ENCODE data around the gene POR. TPM values are rescaled to one million over a fixed set of nuclear protein-coding genes. Genes with fewer than 3 reads are reported as not detected.

Gene POR
- total RNA-seq, 1 donor from 2014 or later, result 45.6 TPM

DNA sequence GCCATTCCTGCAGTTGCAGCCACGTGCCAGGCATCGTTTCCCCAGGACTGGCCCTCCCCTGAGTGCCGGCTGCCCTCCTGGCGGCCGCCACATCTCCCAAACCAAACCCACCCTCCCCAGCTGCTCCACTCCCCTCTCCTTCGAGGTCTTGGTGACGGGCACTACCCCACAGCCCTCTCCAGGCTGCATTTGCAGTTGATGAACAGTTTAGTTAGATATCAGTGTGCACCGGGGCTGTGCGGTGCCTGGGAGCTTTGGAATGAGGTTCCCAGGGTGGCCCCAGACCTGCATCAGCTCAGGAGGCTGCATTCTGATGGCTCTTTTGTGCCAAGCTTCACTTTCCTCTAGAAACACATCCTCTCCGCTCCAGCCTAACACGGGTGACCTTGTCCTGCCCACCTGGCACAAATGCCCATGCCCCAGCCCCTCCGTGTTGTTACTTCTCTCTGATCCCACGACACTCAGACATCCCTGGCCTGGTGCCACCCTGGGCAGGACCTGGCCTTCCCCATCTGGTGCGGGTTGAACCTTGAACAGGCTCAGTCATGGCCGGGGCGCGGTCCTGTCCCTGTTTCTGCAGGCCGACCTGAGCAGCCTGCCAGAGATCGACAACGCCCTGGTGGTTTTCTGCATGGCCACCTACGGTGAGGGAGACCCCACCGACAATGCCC, 64.9 kb downstream of the POR start:
- DNase-seq, result no peak

GRCh38 chr7:75980430-75981202, 65.7 kb downstream of the POR start:
- DNase-seq, result no peak

GRCh38 chr7:75981203-75981452, 66.2 kb downstream of the POR start:
- no peak for DNase-seq

DNA sequence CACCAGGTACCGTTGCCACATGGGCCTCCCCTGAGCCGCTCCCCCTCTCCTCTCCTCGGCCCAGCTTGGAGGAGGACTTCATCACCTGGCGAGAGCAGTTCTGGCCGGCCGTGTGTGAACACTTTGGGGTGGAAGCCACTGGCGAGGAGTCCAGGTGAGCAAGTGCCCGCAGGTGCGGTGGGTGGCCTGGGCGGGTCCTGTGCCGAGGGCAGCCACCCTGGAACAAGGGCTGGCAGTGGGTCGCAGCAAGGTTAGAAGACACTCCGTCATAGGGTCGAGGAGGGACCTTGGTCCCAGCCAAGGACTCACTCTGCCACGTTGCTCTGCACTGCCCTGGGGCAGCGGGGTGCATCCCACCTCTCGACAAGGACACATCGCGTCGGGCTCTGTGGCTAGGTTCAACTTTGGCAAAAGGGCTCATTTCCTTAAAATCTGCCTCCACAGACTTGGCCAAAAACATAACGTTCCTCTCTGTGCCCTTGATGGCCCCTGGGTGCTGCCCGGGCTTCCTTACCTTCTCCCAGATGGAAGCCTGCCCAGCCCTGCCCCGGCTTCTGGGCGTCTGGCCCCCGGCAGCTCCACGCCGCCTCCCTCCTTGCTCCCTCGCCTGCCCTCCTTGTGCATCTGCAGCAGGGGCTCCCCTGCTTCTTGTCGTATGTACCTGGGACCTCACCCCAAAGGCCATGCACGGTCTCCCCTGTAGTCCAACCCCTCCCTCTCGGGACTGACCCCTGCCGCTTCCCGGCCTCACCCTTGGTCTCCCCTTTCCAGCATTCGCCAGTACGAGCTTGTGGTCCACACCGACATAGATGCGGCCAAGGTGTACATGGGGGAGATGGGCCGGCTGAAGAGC, 66.7 kb downstream of the POR start:
- no peak for DNase-seq

- no peak for DNase-seq
Measured at GRCh38 chr7:75982306-75983064, 67.5 kb downstream of the POR start.

- no peak for DNase-seq
Measured at GRCh38 chr7:75983471-75984129, 68.6 kb downstream of the POR start.

DNA sequence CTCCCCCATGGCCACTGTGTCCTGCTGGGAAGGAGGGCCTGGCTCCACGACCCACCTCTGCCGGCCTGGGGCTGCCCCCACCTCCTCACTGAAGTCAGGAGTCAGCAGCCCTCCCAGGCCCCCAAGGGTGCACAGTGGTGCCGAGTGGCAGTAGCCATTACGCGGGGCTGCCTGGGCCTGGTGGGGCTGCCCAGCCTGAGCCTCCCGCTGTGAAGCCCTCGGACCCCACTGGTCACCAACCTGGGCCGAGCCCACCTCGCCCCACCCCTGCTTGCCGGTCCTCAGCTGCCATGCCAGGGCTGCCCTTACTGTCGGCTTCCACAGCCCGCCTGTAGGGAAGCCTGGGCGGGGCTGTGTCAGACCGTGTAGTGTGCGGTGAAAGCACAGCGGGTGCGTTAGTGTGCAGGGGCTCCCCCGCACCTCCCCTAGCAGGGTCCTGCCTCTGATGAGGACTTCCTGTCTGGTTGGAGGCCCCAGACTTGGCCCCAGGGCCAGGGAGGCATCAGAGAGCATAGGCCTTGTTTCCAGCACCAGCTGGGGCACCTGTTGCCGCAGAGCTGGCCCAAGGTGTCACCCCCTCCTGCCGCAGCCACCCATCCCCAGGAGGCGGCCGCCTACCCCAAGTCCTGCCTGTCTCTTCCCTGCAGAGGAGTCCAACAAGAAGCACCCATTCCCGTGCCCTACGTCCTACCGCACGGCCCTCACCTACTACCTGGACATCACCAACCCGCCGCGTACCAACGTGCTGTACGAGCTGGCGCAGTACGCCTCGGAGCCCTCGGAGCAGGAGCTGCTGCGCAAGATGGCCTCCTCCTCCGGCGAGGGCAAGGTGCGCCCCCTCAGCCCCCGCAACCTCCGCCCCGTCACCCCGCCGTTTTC, 69.4 kb downstream of the POR start:
- DNase-seq, result no peak

- DNase-seq, result no peak
Measured at GRCh38 chr7:75985009-75985517, 70.1 kb downstream of the POR start.

GRCh38 chr7:75985518-75986146, 70.7 kb downstream of the POR start:
- no peak for DNase-seq

DNA sequence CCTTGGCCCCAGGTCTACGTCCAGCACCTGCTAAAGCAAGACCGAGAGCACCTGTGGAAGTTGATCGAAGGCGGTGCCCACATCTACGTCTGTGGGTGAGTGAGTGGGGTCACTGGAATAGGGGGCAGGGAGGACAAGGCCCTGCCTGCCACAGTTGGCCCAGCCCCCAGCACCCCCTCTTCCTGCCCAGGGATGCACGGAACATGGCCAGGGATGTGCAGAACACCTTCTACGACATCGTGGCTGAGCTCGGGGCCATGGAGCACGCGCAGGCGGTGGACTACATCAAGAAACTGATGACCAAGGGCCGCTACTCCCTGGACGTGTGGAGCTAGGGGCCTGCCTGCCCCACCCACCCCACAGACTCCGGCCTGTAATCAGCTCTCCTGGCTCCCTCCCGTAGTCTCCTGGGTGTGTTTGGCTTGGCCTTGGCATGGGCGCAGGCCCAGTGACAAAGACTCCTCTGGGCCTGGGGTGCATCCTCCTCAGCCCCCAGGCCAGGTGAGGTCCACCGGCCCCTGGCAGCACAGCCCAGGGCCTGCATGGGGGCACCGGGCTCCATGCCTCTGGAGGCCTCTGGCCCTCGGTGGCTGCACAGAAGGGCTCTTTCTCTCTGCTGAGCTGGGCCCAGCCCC, 71.3 kb downstream of the POR start:
- no peak for DNase-seq

GRCh38 chr7:75987026-75987804, 72.3 kb downstream of the POR start:
- no peak for DNase-seq

DNA sequence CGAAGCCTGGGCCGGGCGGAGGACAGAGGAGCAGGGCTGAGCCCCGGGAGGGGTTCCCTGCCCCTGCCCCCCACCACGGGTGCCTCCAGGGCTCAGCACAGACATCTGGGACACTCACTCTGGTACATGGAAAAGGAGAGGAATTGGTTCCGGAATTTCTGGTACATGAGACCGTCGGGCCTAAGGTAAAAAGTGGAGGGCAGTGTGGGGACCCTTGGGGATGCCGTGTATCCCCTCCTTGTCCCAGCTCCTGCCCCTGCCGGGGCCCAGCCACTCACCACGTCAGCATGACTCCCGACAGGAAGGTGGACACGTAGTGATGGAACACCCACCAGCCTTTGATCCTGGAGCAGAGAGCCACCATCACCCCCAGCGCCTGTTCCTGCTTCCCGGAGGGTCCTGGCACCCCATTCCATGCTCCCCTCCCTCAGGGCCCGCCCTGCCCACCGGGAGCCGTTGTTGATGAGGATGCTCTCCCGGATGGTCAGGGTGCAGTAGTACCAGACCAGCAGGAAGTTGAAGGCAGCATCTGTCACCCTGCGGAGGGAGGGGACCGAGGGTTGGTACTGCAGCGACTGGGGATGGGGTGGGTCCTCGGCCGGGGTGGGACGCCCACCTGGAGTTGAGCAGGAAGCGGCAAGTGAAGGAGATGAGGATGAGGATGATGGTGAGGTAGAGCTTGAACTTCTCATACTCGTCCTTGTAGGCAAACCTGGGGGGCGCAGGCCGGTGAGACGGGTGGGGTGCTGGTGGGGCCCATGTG, 73.0 kb downstream of the POR start:
- no peak for DNase-seq

GRCh38 chr7:75988568-75989499, 73.9 kb downstream of the POR start:
- no peak for DNase-seq

DNA sequence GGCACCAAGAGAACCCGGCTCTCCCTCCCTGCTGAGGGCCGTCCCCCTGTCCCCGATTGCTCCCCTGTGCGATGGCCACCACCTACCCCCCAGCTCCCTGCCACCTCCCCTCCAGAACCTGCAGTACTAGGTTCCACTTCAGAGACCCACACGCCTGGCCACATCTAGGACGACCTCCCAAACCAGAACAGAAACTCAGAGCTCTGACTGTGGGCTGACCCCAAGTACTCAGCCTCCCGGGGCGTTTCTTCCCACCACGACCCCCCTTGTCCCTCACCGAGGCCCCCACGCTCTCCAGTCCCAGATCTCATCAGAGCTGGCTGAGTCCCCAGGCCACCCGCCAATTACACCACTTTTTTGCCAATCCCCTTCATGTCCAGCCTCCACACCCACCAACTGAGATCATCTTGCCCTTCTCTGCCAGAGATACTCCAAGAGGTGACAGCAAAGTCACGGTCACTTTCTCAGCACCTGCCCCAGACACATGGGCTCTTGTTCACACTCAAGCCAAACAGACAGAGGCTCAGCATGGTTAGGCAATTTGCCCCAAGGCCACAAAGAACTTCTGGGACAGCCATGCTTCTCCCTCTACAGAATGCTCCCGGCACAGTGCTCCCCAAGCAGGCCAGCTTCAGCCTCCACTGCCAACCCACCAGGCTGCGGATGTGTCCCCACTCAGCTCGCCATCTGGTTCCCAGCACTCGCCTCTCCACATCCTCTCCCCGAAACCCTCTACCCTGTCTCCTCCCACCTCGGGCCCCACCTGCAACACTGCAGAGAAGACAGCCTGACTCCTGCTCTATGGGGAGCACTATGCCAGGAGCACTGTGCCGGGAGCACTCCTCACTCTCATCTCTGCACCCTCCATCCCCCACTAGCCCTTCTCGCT, 74.8 kb downstream of the POR start:
- peak; percentile 9 for DNase-seq

- no peak for DNase-seq
Measured at GRCh38 chr7:75991531-75992082, 76.7 kb downstream of the POR start.

All from skin of body (tissue), 2 donors.